ENCODE data around the gene DPP6. TPM values are rescaled to one million over a fixed set of nuclear protein-coding genes. Genes with fewer than 3 reads are reported as not detected.

DPP6 gene
- total and polyA plus RNA-seq, 2 experiments from 2014 or later, result not detected

DNA sequence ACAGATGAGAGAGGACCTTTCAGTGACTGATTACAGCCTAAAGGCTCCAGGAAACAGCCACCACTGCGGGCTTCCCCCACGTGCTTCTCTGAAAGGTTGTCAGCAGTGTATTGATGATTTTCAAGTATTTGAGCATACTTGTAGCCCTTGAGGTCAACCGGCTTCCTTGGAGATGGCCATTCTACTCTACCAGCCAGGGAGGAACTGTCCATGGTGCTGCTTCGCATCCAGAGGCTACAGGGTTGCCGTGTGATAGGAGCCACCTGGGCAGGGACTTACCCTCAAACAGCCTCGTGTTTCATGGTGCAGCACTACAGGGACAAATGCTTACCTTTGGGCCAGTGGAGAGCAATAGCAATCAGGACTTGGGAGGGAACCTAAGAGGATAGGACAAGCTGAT is 179.5 kb downstream of the DPP6 start (continued):
- TF ChIP-seq, protein P1, sequence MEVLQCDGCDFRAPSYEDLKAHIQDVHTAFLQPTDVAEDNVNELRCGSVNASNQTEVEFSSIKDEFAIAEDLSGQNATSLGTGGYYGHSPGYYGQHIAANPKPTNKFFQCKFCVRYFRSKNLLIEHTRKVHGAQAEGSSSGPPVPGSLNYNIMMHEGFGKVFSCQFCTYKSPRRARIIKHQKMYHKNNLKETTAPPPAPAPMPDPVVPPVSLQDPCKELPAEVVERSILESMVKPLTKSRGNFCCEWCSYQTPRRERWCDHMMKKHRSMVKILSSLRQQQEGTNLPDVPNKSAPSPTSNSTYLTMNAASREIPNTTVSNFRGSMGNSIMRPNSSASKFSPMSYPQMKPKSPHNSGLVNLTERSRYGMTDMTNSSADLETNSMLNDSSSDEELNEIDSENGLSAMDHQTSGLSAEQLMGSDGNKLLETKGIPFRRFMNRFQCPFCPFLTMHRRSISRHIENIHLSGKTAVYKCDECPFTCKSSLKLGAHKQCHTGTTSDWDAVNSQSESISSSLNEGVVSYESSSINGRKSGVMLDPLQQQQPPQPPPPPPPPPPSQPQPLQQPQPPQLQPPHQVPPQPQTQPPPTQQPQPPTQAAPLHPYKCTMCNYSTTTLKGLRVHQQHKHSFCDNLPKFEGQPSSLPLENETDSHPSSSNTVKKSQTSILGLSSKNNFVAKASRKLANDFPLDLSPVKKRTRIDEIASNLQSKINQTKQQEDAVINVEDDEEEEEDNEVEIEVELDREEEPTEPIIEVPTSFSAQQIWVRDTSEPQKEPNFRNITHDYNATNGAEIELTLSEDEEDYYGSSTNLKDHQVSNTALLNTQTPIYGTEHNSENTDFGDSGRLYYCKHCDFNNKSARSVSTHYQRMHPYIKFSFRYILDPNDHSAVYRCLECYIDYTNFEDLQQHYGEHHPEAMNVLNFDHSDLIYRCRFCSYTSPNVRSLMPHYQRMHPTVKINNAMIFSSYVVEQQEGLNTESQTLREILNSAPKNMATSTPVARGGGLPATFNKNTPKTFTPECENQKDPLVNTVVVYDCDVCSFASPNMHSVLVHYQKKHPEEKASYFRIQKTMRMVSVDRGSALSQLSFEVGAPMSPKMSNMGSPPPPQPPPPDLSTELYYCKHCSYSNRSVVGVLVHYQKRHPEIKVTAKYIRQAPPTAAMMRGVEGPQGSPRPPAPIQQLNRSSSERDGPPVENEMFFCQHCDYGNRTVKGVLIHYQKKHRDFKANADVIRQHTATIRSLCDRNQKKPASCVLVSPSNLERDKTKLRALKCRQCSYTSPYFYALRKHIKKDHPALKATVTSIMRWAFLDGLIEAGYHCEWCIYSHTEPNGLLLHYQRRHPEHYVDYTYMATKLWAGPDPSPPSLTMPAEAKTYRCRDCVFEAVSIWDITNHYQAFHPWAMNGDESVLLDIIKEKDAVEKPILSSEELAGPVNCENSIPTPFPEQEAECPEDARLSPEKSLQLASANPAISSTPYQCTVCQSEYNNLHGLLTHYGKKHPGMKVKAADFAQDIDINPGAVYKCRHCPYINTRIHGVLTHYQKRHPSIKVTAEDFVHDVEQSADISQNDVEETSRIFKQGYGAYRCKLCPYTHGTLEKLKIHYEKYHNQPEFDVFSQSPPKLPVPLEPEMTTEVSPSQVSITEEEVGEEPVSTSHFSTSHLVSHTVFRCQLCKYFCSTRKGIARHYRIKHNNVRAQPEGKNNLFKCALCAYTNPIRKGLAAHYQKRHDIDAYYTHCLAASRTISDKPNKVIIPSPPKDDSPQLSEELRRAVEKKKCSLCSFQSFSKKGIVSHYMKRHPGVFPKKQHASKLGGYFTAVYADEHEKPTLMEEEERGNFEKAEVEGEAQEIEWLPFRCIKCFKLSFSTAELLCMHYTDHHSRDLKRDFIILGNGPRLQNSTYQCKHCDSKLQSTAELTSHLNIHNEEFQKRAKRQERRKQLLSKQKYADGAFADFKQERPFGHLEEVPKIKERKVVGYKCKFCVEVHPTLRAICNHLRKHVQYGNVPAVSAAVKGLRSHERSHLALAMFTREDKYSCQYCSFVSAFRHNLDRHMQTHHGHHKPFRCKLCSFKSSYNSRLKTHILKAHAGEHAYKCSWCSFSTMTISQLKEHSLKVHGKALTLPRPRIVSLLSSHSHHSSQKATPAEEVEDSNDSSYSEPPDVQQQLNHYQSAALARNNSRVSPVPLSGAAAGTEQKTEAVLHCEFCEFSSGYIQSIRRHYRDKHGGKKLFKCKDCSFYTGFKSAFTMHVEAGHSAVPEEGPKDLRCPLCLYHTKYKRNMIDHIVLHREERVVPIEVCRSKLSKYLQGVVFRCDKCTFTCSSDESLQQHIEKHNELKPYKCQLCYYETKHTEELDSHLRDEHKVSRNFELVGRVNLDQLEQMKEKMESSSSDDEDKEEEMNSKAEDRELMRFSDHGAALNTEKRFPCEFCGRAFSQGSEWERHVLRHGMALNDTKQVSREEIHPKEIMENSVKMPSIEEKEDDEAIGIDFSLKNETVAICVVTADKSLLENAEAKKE (CRISPR knock-in tag; IDR thresholded peaks at IDR 0.05), result peak; percentile 94

DNA sequence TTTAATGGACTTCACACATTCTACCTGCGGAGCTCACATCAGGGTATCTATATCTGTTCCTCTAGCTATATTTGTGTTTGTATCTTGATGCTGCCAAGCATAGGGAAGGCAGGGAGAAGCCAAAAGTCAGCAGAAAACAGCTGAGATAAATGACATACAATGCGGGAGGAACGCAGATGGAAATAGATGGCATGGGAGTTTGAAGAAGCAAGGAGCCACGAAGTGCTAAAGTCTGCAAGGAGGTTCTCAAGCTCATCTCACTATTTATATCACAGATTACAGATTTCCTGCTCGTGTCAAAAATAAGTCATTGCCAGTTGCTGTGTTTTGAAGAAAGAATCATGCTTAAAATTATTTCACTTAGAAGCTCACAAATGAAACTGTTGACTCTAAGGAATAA is 180.5 kb downstream of the DPP6 start:
- H3K4me3 ChIP-seq, result no peak overlapping the region
- H4K20me1 ChIP-seq (replicated peaks; ENCODE audit: insufficient read depth), result no peaks in the 10 kb centered on the region
- H3K4me3 Mint-ChIP-seq, result no peak overlapping the region
- H3K4me1 Mint-ChIP-seq, result no peaks in the 10 kb centered on the region
- H3K36me3 Mint-ChIP-seq (ENCODE audit: low read depth), result no peaks in the 10 kb centered on the region
- no peak for ATAC-seq
- H3K79me2 ChIP-seq (replicated peaks; ENCODE audit: insufficient read depth), result no peaks in the 10 kb centered on the region
- H3K9me3 Mint-ChIP-seq, result no peaks in the 10 kb centered on the region
- no peak overlapping the region for H3K4me2 ChIP-seq
- no peak overlapping the region for H3K27ac Mint-ChIP-seq
- H3K27me3 ChIP-seq (ENCODE audit: insufficient read depth), result no peaks in the 10 kb centered on the region
- no peaks in the 10 kb centered on the region for H3K4me1 ChIP-seq (ENCODE audit: insufficient read depth)
- H3K27me3 Mint-ChIP-seq (ENCODE audit: insufficient read depth, low read depth, poor library complexity), result no peaks in the 10 kb centered on the region
- no peak overlapping the region for H3K27ac ChIP-seq (ENCODE audit: low read depth)
- no peak overlapping the region for H2AFZ ChIP-seq
- no peaks in the 10 kb centered on the region for H3F3A ChIP-seq (replicated peaks; ENCODE audit: low read depth)
- no peak for DNase-seq (ENCODE audit: low spot score)
- H3K36me3 ChIP-seq (ENCODE audit: insufficient read depth), result peaks cover 7% of the 10 kb centered on the region; the same call in 1 of the 2 replicates
- no peaks in the 10 kb centered on the region for H3K9me2 ChIP-seq (ENCODE audit: insufficient read depth)
- TF ChIP-seq, protein P2, sequence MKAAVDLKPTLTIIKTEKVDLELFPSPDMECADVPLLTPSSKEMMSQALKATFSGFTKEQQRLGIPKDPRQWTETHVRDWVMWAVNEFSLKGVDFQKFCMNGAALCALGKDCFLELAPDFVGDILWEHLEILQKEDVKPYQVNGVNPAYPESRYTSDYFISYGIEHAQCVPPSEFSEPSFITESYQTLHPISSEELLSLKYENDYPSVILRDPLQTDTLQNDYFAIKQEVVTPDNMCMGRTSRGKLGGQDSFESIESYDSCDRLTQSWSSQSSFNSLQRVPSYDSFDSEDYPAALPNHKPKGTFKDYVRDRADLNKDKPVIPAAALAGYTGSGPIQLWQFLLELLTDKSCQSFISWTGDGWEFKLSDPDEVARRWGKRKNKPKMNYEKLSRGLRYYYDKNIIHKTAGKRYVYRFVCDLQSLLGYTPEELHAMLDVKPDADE (IDR thresholded peaks at IDR 0.05), result no peak
- TF ChIP-seq, protein P1 (CRISPR knock-in tag; IDR thresholded peaks at IDR 0.05), result no peak
- TF ChIP-seq EZH2phosphoT487 (IDR thresholded peaks at IDR 0.05; ENCODE audit: unreplicated experiment) (no peak), STAT1 (IDR thresholded peaks at IDR 0.05; ENCODE audit: unreplicated experiment) (no peak), NANOG (IDR thresholded peaks at IDR 0.05; ENCODE audit: borderline replicate concordance) (no peak), EZH2 (IDR thresholded peaks at IDR 0.05; ENCODE audit: low read depth, unreplicated experiment) (no peak), ZNF114 (CRISPR knock-in tag; IDR thresholded peaks at IDR 0.05) (no peak), POLR2AphosphoS5 (IDR thresholded peaks at IDR 0.05; ENCODE audit: low read depth) (no peak)
